Tibial nerve (tissue), 4 donors: Measurements from ENCODE around the gene TRIP13. TPM values are rescaled to one million over a fixed set of nuclear protein-coding genes. Genes with fewer than 3 reads are reported as not detected.

Experiments
- DNase-seq, 2 donors: peaks; one replicate each; pipeline ENCODE4 v3.0.0-alpha.2; 2019; ENCODE audit warnings: low spot score in 2 of 2
- H3K27ac ChIP-seq, 4 donors: fragments of 200-600 bp; sonication (generic) in 3 of 4; one replicate each; pipeline ENCODE4 v1.5.1; 2017 to 2019; ENCODE audit warnings: mild to moderate bottlenecking in 1 of 4
- H3K27me3 ChIP-seq, 2 donors: fragments of 200-600 bp; sonication (generic) in 1 of 2; one replicate each; pipeline versions ENCODE4 v1.5.1 to v1.6.0; 2017 to 2019
- H3K36me3 ChIP-seq, 3 donors: fragments of 200-600 bp; sonication (generic); one replicate each; pipeline ENCODE4 v1.5.1; 2018 to 2019
- H3K4me1 ChIP-seq, 4 donors: fragments of 200-600 bp; sonication (generic) in 3 of 4; one replicate each; pipeline ENCODE4 v1.5.1; 2017 to 2019
- H3K4me3 ChIP-seq, 4 donors: fragments of 200-600 bp; sonication (generic) in 3 of 4; one replicate each; pipeline ENCODE4 v1.5.1; 2017 to 2019; ENCODE audit warnings: mild to moderate bottlenecking in 1 of 4, moderate library complexity in 1 of 4
- H3K9me3 ChIP-seq, 4 donors: fragments of 200-600 bp; sonication (generic) in 3 of 4; one replicate each; pipeline ENCODE4 v1.5.1; 2017 to 2019
- CTCF ChIP-seq, 5 experiments: fragments of 200-600 bp in 3 of 5; fragments of 450-650 bp in 2 of 5; sonication (generic) in 3 of 5; IDR thresholded peaks; one replicate each; pipeline ENCODE4 v1.5.1; 2016 to 2019; ENCODE audit warnings: antibody characterized with exemption in 5 of 5, mild to moderate bottlenecking in 3 of 5, moderate library complexity in 2 of 5
- EP300 ChIP-seq, 2 donors: sonication (generic); formaldehyde crosslinking; IDR thresholded peaks; one replicate each; pipeline ENCODE4 v1.6.1; 2017; ENCODE audit warnings: antibody characterized with exemption in 2 of 2, mild to moderate bottlenecking in 1 of 2
- POLR2A ChIP-seq, 2 donors: fragments of 450-650 bp; IDR thresholded peaks; one replicate each; pipeline ENCODE4 v1.6.1; 2017; ENCODE audit warnings: antibody characterized with exemption in 2 of 2, mild to moderate bottlenecking in 2 of 2, moderate library complexity in 2 of 2
- WGBS, 2 donors: methylation state at CpG; one replicate each; pipeline ENCODE4 v1.1.5; 2018; 5-methylcytosine and 5-hydroxymethylcytosine counted together
- total RNA-seq, 4 donors: library from RNA; depleted of rRNA; stranded (reverse); fragments of >200 nt; gene quantifications; one replicate each; pipeline ENCODE4 v1.1.0, GENCODE V29; 2016

Gene TRIP13
- total RNA-seq, 4 donors from 2014 or later, result 0.30 to 1.3 (median 0.52) TPM

GRCh38 chr5:893137-893506, 438 bp downstream of the TRIP13 start:
- no peaks in the 10 kb centered on the region for H3K27me3 ChIP-seq
- peak overlapping the region; percentile 71 to 85 (median 82) for H3K4me3 ChIP-seq
- WGBS, 2 donors, result 0 to 1% methylated on average over 2 to 23 of the region's 31 CpGs
- no peaks in the 10 kb centered on the region for H3K9me3 ChIP-seq
- peaks cover 0 to 30% (median 18%) of the 10 kb centered on the region in 4 donors for H3K4me1 ChIP-seq
- H3K27ac ChIP-seq, result peak overlapping the region in 1 of 4 donors; percentile 89
- TF ChIP-seq POLR2A (IDR thresholded peaks at IDR 0.05) (no peak), EP300 (IDR thresholded peaks at IDR 0.05) (no peak), CTCF (IDR thresholded peaks at IDR 0.05) (no peak)
- H3K36me3 ChIP-seq, result peaks cover 0 to 32% (median 16%) of the 10 kb centered on the region in 3 donors
- DNase-seq, result no peak

GRCh38 chr5:893711-894110, 1.0 kb downstream of the TRIP13 start:
- no peak for DNase-seq
- Histone ChIP-seq H3K9me3 (no peaks in the 10 kb centered on the region), H3K27ac (no peak overlapping the region), H3K36me3 (peaks cover 0 to 26% (median 10%) of the 10 kb centered on the region in 3 donors), H3K4me1 (peaks cover 0 to 30% (median 18%) of the 10 kb centered on the region in 4 donors), H3K27me3 (no peaks in the 10 kb centered on the region), H3K4me3 (no peak overlapping the region)
- no peak for TF ChIP-seq POLR2A (IDR thresholded peaks at IDR 0.05)
- TF ChIP-seq EP300 (IDR thresholded peaks at IDR 0.05), result no peak
- TF ChIP-seq CTCF (IDR thresholded peaks at IDR 0.05), result no peak
- WGBS, 2 donors, result 87 to 92% methylated on average over 4 to 9 of the region's 9 CpGs

GRCh38 chr5:900781-901180, 8.1 kb downstream of the TRIP13 start:
- H3K4me1 ChIP-seq, result no peaks in the 10 kb centered on the region
- H3K36me3 ChIP-seq, result no peaks in the 10 kb centered on the region
- no peaks in the 10 kb centered on the region for H3K27me3 ChIP-seq
- no peak for TF ChIP-seq EP300 (IDR thresholded peaks at IDR 0.05)
- no peak for TF ChIP-seq POLR2A (IDR thresholded peaks at IDR 0.05)
- TF ChIP-seq CTCF (IDR thresholded peaks at IDR 0.05), result no peak
- 85 to 88% methylated on average over 4 of the region's 4 CpGs for WGBS, 2 donors
- DNase-seq, result no peak
- H3K9me3 ChIP-seq, result no peaks in the 10 kb centered on the region
- H3K4me3 ChIP-seq, result no peak overlapping the region
- H3K27ac ChIP-seq, result no peak overlapping the region

GRCh38 chr5:902129-902916, 9.6 kb downstream of the TRIP13 start:
- peaks cover 0 to 3% (median 0%) of the 10 kb centered on the region in 3 donors for H3K36me3 ChIP-seq
- WGBS, 2 donors, result 88 to 89% methylated on average over 16 of the region's 16 CpGs
- H3K27me3 ChIP-seq, result no peaks in the 10 kb centered on the region
- no peak for TF ChIP-seq CTCF (IDR thresholded peaks at IDR 0.05)
- no peak for TF ChIP-seq POLR2A (IDR thresholded peaks at IDR 0.05)
- no peak for TF ChIP-seq EP300 (IDR thresholded peaks at IDR 0.05)
- no peak overlapping the region for H3K27ac ChIP-seq
- no peak for DNase-seq
- H3K4me3 ChIP-seq, result no peak overlapping the region
- H3K4me1 ChIP-seq, result no peaks in the 10 kb centered on the region
- H3K9me3 ChIP-seq, result no peaks in the 10 kb centered on the region

- H3K36me3 ChIP-seq, result peaks cover 0 to 13% (median 0%) of the 10 kb centered on the region in 3 donors
- no peaks in the 10 kb centered on the region for H3K9me3 ChIP-seq
- no peaks in the 10 kb centered on the region for H3K27me3 ChIP-seq
- no peak overlapping the region for H3K4me3 ChIP-seq
- no peak overlapping the region for H3K27ac ChIP-seq
- no peak for TF ChIP-seq CTCF (IDR thresholded peaks at IDR 0.05)
- TF ChIP-seq EP300 (IDR thresholded peaks at IDR 0.05), result no peak
- no peak for TF ChIP-seq POLR2A (IDR thresholded peaks at IDR 0.05)
- DNase-seq, result no peak
- H3K4me1 ChIP-seq, result no peaks in the 10 kb centered on the region
- 92 to 95% methylated on average over 6 of the region's 6 CpGs for WGBS, 2 donors
These were observed 11.0 kb downstream of the TRIP13 start for GRCh38 chr5:903756-904096.
